CD4-positive, alpha-beta memory T cell (primary cell): ENCODE data around the gene KRTAP10-2. TPM values are rescaled to one million over a fixed set of nuclear protein-coding genes. Genes with fewer than 3 reads are reported as not detected.
A peak's percentile ranks its signal among the peaks of the same experiment; 100 is the strongest.
"Not testable (repeated sequence)": the region's sequence is repeated elsewhere in the genome, so short reads cannot be mapped to it uniquely, and the experiment has no call there.

Experiments used
- CTCF ChIA-PET: fragments of 350-600 bp; sonication (Branson Sonifier 250); formaldehyde crosslinking; loops from one replicate; lab custom pipeline; 2021; ENCODE audit warnings: inconsistent platforms; ENCODE audit not compliant: partially characterized antibody; lab: Charles Lee
- POLR2A ChIA-PET: fragments of 350-600 bp; sonication (Branson Sonifier 250); formaldehyde crosslinking; loops from one replicate; lab custom pipeline; 2021; ENCODE audit not compliant: partially characterized antibody; lab: Charles Lee
- DNase-seq, 5 donors: peaks; one replicate each; pipeline versions ENCODE4 v3.0.0 to v3.0.0-alpha.2; 2020 to 2022; ENCODE audit warnings: mixed read lengths in 1 of 5
- H3K27ac ChIP-seq: one replicate; pipeline ENCODE4 v1.7.0; 2013; ENCODE audit warnings: low read depth, low read length
- H3K27me3 ChIP-seq: 2 replicates; pipeline ENCODE4 v1.7.0; 2013; ENCODE audit warnings: mild to moderate bottlenecking, low read length, moderate library complexity; ENCODE audit not compliant: insufficient read depth
- H3K36me3 ChIP-seq: 2 replicates; pipeline ENCODE4 v1.7.0; 2013; ENCODE audit warnings: mild to moderate bottlenecking, low read length, moderate library complexity; ENCODE audit not compliant: insufficient read depth
- H3K4me1 ChIP-seq: 2 replicates; pipeline ENCODE4 v1.7.0; 2013; ENCODE audit warnings: mild to moderate bottlenecking, low read length, moderate library complexity; ENCODE audit not compliant: insufficient read depth
- H3K4me3 ChIP-seq, 2 donors: one replicate each; pipeline ENCODE4 v1.7.0; 2013; ENCODE audit warnings: low read length in 2 of 2, mild to moderate bottlenecking in 1 of 2
- H3K9me3 ChIP-seq, 2 donors: one replicate each; pipeline ENCODE4 v1.7.0; 2013; ENCODE audit warnings: low read length in 2 of 2, control low read depth in 1 of 2; ENCODE audit not compliant: control insufficient read depth in 1 of 2
- H3K27ac Mint-ChIP-seq, 7 donors: one replicate each; pipeline ENCODE4 v1.8.0; 2020 to 2021; ENCODE audit warnings: mixed read lengths in 7 of 7, mild to moderate bottlenecking in 6 of 7, inconsistent platforms in 3 of 7, moderate library complexity in 3 of 7
- H3K27me3 Mint-ChIP-seq, 2 donors: one replicate each; pipeline ENCODE4 v1.8.0; 2020 to 2021; ENCODE audit warnings: mixed read lengths in 2 of 2
- H3K36me3 Mint-ChIP-seq, 2 donors: one replicate each; pipeline ENCODE4 v1.8.0; 2020 to 2021; ENCODE audit warnings: mixed read lengths in 2 of 2, inconsistent platforms in 1 of 2, mild to moderate bottlenecking in 1 of 2
- H3K4me1 Mint-ChIP-seq, 4 donors: one replicate each; pipeline ENCODE4 v1.8.0; 2020 to 2021; ENCODE audit warnings: mixed read lengths in 4 of 4, mild to moderate bottlenecking in 1 of 4
- H3K4me3 Mint-ChIP-seq, 8 donors: one replicate each; pipeline ENCODE4 v1.8.0; 2020 to 2021; ENCODE audit warnings: mixed read lengths in 8 of 8, mild to moderate bottlenecking in 7 of 8, moderate library complexity in 6 of 8, inconsistent platforms in 3 of 8
- H3K9me3 Mint-ChIP-seq, 8 donors: one replicate each; pipeline ENCODE4 v1.8.0; 2020 to 2021; ENCODE audit warnings: mixed read lengths in 8 of 8, mild to moderate bottlenecking in 5 of 8, inconsistent platforms in 3 of 8, moderate library complexity in 1 of 8
- intact Hi-C: fragments of 100-400 bp; cut with micrococcal nuclease; formaldehyde crosslinking; loops from one replicate; pipeline ENCODE4 v1.15.1; 2023
- polyA plus RNA-seq, 2 donors: library from polyadenylated mRNA; unstranded; fragments of 300-500 nt; fragmentation: Illumina TruSeq; gene quantifications; one replicate each; pipeline ENCODE4 v1.2.3, GENCODE V29; 2021
- total RNA-seq, 2 experiments: library from RNA; stranded (reverse); gene quantifications; one replicate each; pipeline ENCODE4 v1.2.3, GENCODE V29; 2021

KRTAP10-2 gene
- total and polyA plus RNA-seq, 4 experiments from 2014 or later: not detected

- Histone ChIP-seq H3K27me3 (no peaks in the 10 kb centered on the region), H3K36me3 (no peaks in the 10 kb centered on the region), H3K9me3 (no peaks in the 10 kb centered on the region), H3K4me1 (no peaks in the 10 kb centered on the region), H3K27ac (no peak overlapping the region), H3K4me3 (no peak overlapping the region)
- H3K4me1 Mint-ChIP-seq: peaks cover 0 to 10% (median 5%) of the 10 kb centered on the region in 4 donors
- intact Hi-C loops: no loop called here
- H3K9me3 Mint-ChIP-seq: peaks cover 0 to 32% (median 23%) of the 10 kb centered on the region in 8 donors
- H3K4me3 Mint-ChIP-seq: no peak overlapping the region
- H3K36me3 Mint-ChIP-seq: peaks cover 0 to 4% of the 10 kb centered on the region in 2 donors
- ChIA-PET CTCF (interaction anchor here (1.1 to 3.2 kb wide), 2 partner anchors 165 to 167 kb away, joined by 3 to 7 read pairs; no protein-coding TSS in a partner anchor), POLR2A (no interaction called here)
- peaks cover 2 to 7% of the 10 kb centered on the region in 2 donors for H3K27me3 Mint-ChIP-seq
- peak overlapping the region in 2 of 7 donors; percentile 4 to 36 for H3K27ac Mint-ChIP-seq
- DNase-seq: no peak
These were observed 24.2 kb upstream of the KRTAP10-2 start for GRCh38 chr21:44575307-44576024.

GRCh38 chr21:44574457-44575306, 23.4 kb upstream of the KRTAP10-2 start:
- no peak overlapping the region for H3K27ac ChIP-seq
- H3K9me3 Mint-ChIP-seq: peaks cover 0 to 27% (median 18%) of the 10 kb centered on the region in 8 donors
- DNase-seq: no peak
- peaks cover 0 to 10% (median 4%) of the 10 kb centered on the region in 4 donors for H3K4me1 Mint-ChIP-seq
- peaks cover 2 to 7% of the 10 kb centered on the region in 2 donors for H3K27me3 Mint-ChIP-seq
- POLR2A ChIA-PET: no interaction called here
- H3K27me3 ChIP-seq: no peaks in the 10 kb centered on the region
- no peak overlapping the region for H3K4me3 Mint-ChIP-seq
- CTCF ChIA-PET: interaction anchor here (1.1 to 3.2 kb wide), 2 partner anchors 166 to 168 kb away, joined by 3 to 7 read pairs; no protein-coding TSS in a partner anchor
- peak overlapping the region in 2 of 7 donors; percentile 23 to 29 for H3K27ac Mint-ChIP-seq
- H3K36me3 Mint-ChIP-seq: peaks cover 0 to 4% of the 10 kb centered on the region in 2 donors
- no peak overlapping the region for H3K4me3 ChIP-seq
- H3K4me1 ChIP-seq: no peaks in the 10 kb centered on the region
- intact Hi-C loops: no loop called here
- H3K9me3 ChIP-seq: no peaks in the 10 kb centered on the region
- no peaks in the 10 kb centered on the region for H3K36me3 ChIP-seq

- H3K27ac ChIP-seq, H3K9me3 ChIP-seq, DNase-seq, intact Hi-C loops, H3K36me3 Mint-ChIP-seq, H3K36me3 ChIP-seq, H3K4me1 ChIP-seq, H3K4me3 ChIP-seq, H3K27me3 Mint-ChIP-seq, POLR2A ChIA-PET, H3K4me1 Mint-ChIP-seq, H3K27me3 ChIP-seq: not testable (repeated sequence)
- Mint-ChIP-seq H3K27ac (peak within 1 kb of the TSS in 3 of 7 donors; percentile 18 to 57 (median 21)), H3K9me3 (peaks cover 0 to 24% (median 18%) of the 10 kb centered on the region in 8 donors), H3K4me3 (peak within 1 kb of the TSS in 1 of 8 donors; percentile 27)
- CTCF ChIA-PET: interaction anchor here (3.2 kb wide), 1 partner anchor 169 kb away, joined by 7 read pairs; no protein-coding TSS in a partner anchor
These were observed 22.5 kb upstream of the KRTAP10-2 start, which contains the start of gene KRTAP10-4 for GRCh38 chr21:44573630-44574456. KRTAP10-4 (plus strand) TSS chr21:44573729; CDS start chr21:44573759, 30 bp downstream.

- H3K27me3 Mint-ChIP-seq: peaks cover 2 to 7% of the 10 kb centered on the region in 2 donors
- intact Hi-C loops: no loop called here
- Histone ChIP-seq H3K36me3 (no peaks in the 10 kb centered on the region), H3K27ac (no peak overlapping the region), H3K9me3 (no peaks in the 10 kb centered on the region), H3K4me1 (no peaks in the 10 kb centered on the region), H3K4me3 (no peak overlapping the region), H3K27me3 (no peaks in the 10 kb centered on the region)
- H3K4me3 Mint-ChIP-seq: peak overlapping the region in 1 of 8 donors; percentile 27
- H3K36me3 Mint-ChIP-seq: peaks cover 0 to 3% of the 10 kb centered on the region in 2 donors
- ChIA-PET CTCF (no interaction called here), POLR2A (no interaction called here)
- H3K4me1 Mint-ChIP-seq: peaks cover 0 to 10% (median 4%) of the 10 kb centered on the region in 4 donors
- DNase-seq: no peak
- H3K9me3 Mint-ChIP-seq: peaks cover 0 to 21% (median 17%) of the 10 kb centered on the region in 8 donors
- H3K27ac Mint-ChIP-seq: peak overlapping the region in 2 of 7 donors; percentile 21 to 57
These were observed 21.8 kb upstream of the KRTAP10-2 start for GRCh38 chr21:44572959-44573583.

- intact Hi-C loops: no loop called here
- POLR2A ChIA-PET: no interaction called here
- no peak for DNase-seq
- CTCF ChIA-PET: no interaction called here
- Histone ChIP-seq H3K4me1 (no peaks in the 10 kb centered on the region), H3K27ac (no peak overlapping the region), H3K36me3 (no peaks in the 10 kb centered on the region), H3K9me3 (no peaks in the 10 kb centered on the region), H3K27me3 (no peaks in the 10 kb centered on the region), H3K4me3 (no peak overlapping the region)
- H3K9me3 Mint-ChIP-seq: peaks cover 0 to 14% (median 9%) of the 10 kb centered on the region in 8 donors
- H3K4me1 Mint-ChIP-seq: peaks cover 0 to 10% (median 4%) of the 10 kb centered on the region in 4 donors
- H3K27ac Mint-ChIP-seq: peak overlapping the region in 1 of 7 donors; percentile 18
- no peaks in the 10 kb centered on the region for H3K36me3 Mint-ChIP-seq
- H3K4me3 Mint-ChIP-seq: no peak overlapping the region
- H3K27me3 Mint-ChIP-seq: peaks cover 3 to 7% of the 10 kb centered on the region in 2 donors
These were observed 20.8 kb upstream of the KRTAP10-2 start for GRCh38 chr21:44571844-44572782.

- ChIA-PET POLR2A (no interaction called here), CTCF (no interaction called here)
- Mint-ChIP-seq H3K4me3 (peak overlapping the region in 1 of 8 donors; percentile 0), H3K27me3 (peaks cover 3 to 7% of the 10 kb centered on the region in 2 donors), H3K9me3 (peaks cover 0 to 8% (median 3%) of the 10 kb centered on the region in 8 donors), H3K36me3 (no peaks in the 10 kb centered on the region), H3K4me1 (peaks cover 0 to 10% (median 4%) of the 10 kb centered on the region in 4 donors), H3K27ac (peak overlapping the region in 1 of 7 donors; percentile 27)
- Histone ChIP-seq H3K9me3 (no peaks in the 10 kb centered on the region), H3K4me3 (no peak overlapping the region), H3K36me3 (no peaks in the 10 kb centered on the region), H3K4me1 (no peaks in the 10 kb centered on the region), H3K27me3 (no peaks in the 10 kb centered on the region), H3K27ac (no peak overlapping the region)
- no peak for DNase-seq
- intact Hi-C loops: no loop called here
These were observed 20.0 kb upstream of the KRTAP10-2 start for GRCh38 chr21:44571296-44571695.
